NT2/D1 (cell line): Measurements from ENCODE around the gene SP9.

Experiments used
- SUZ12 ChIP-seq: IDR thresholded peaks from 2 replicates; pipeline ENCODE4 v1.6.1; 2011; ENCODE audit not compliant: insufficient read length, insufficient read depth; ENCODE audit errors: extremely low read depth
- YY1 ChIP-seq: IDR thresholded peaks from 2 replicates; pipeline ENCODE4 v1.6.1; 2011; ENCODE audit not compliant: insufficient read length, insufficient read depth
- ZNF274 ChIP-seq: IDR thresholded peaks from 2 replicates; pipeline ENCODE4 v1.6.1; 2011; ENCODE audit warnings: mild to moderate bottlenecking, low read depth, low read length

- no peak for TF ChIP-seq ZNF274
- no peak for TF ChIP-seq YY1
- TF ChIP-seq SUZ12 = no peak
These were observed 49.0 kb downstream of the SP9 start for GRCh38 chr2:174383796-174384195.
